ENCODE measurements around the gene ATP11C. TPM values are rescaled to one million over a fixed set of nuclear protein-coding genes. Genes with fewer than 3 reads are reported as not detected.
"Not testable (repeated sequence)": the region's sequence is repeated elsewhere in the genome, so short reads cannot be mapped to it uniquely, and the experiment has no call there.

The ATP11C gene
- total RNA-seq, 4 donors from 2014 or later: 35.6 to 67.9 (median 52.4) TPM

- no peak for TF ChIP-seq CTCF (IDR thresholded peaks at IDR 0.05)
- TF ChIP-seq POLR2A (IDR thresholded peaks at IDR 0.05): no peak
- no peak for DNase-seq
- no peak overlapping the region for H3K27ac ChIP-seq
- intact Hi-C loops (cut with DNase I; ENCODE audit: low total_unique reads): no loop called here
- H3K4me1 ChIP-seq: no peaks in the 10 kb centered on the region
- H3K9me3 ChIP-seq: no peaks in the 10 kb centered on the region
- H3K4me3 ChIP-seq: no peak overlapping the region
- H3K36me3 ChIP-seq: no peaks in the 10 kb centered on the region
- H3K27me3 ChIP-seq: no peaks in the 10 kb centered on the region
These were observed 68.2 kb downstream of the ATP11C start for GRCh38 chrX:139864640-139865039.

DNA sequence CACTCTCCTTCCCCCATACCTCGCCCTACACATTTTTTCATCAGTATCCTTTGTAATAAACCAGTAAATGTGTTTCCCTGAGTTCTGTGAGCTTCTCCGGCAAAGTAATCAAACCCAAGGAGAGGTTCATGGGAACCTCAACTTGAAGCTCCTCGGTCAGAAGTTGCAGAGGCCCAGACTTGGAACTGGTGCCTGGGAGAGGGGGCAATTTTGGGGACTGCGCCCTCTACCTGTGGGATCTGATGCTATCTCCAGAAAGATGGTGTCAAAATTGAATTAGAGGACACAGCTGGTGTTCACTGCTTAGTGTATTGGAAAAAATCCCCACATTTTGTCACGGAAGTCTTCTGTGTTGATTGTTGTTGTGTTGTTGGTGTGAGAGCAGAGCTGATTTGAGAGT, 70.6 kb downstream of the ATP11C start:
- H3K4me3 ChIP-seq: no peak overlapping the region
- H3K27ac ChIP-seq: no peak overlapping the region
- H3K36me3 ChIP-seq: no peaks in the 10 kb centered on the region
- H3K9me3 ChIP-seq: no peaks in the 10 kb centered on the region
- DNase-seq: no peak
- no peaks in the 10 kb centered on the region for H3K4me1 ChIP-seq
- no peak for TF ChIP-seq CTCF (IDR thresholded peaks at IDR 0.05)
- no peak for TF ChIP-seq POLR2A (IDR thresholded peaks at IDR 0.05)
- H3K27me3 ChIP-seq: no peaks in the 10 kb centered on the region
- intact Hi-C loops (cut with DNase I; ENCODE audit: low total_unique reads): no loop called here

DNA sequence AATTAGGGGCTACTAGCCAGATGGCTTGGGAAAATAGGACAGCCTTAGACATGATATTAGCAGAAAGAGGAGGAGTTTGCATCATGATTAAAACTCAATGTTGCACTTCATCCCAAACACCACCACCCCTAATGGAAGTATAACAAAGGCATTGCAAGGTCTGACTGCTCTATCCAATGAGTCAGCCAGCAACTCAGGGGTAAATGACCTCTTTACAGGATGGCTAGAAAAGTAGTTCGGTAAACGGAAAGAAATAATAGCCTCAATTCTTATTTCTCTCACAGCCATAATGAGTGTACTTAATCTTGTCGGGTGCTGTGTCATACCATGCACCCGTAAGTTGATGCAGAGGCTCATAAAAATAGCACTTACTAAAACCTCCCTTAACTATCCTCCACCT, 76.0 kb downstream of the ATP11C start:
- H3K36me3 ChIP-seq; H3K4me1 ChIP-seq; H3K27me3 ChIP-seq; DNase-seq; H3K9me3 ChIP-seq; H3K27ac ChIP-seq; intact Hi-C loops (cut with DNase I; ENCODE audit: low total_unique reads); H3K4me3 ChIP-seq: not testable (repeated sequence)

DNA sequence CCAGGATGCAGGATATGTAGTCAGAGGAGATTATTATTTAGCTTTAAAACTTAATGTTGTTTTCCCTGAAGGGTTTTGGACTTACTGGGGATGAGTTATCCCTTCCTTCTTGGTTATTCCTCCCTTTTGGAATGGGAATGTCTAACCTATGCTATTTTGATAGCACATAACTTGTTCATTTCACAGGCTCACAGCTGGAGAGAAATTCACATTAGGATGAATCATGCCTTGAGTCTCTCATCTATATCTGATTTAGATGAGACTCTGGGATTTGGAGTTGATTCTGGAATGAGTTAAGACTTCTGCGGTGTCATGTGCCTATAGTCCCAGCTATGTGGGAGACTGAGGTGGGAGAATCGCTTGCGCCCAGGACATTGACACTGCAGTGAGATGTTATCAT, 81.1 kb downstream of the ATP11C start:
- no peak for TF ChIP-seq POLR2A (IDR thresholded peaks at IDR 0.05)
- no peak for TF ChIP-seq CTCF (IDR thresholded peaks at IDR 0.05)

GRCh38 chrX:139850968-139851367, 81.9 kb downstream of the ATP11C start:
- Histone ChIP-seq H3K4me1 (no peaks in the 10 kb centered on the region), H3K4me3 (no peak overlapping the region), H3K9me3 (no peaks in the 10 kb centered on the region), H3K27ac (no peak overlapping the region), H3K36me3 (no peaks in the 10 kb centered on the region), H3K27me3 (no peaks in the 10 kb centered on the region)
- intact Hi-C loops (cut with DNase I; ENCODE audit: low total_unique reads): no loop called here
- DNase-seq: no peak
- TF ChIP-seq POLR2A (IDR thresholded peaks at IDR 0.05): no peak
- no peak for TF ChIP-seq CTCF (IDR thresholded peaks at IDR 0.05)

More for the DNA sequence above, 81.1 kb downstream of the ATP11C start:
- intact Hi-C loops (cut with DNase I; ENCODE audit: low total_unique reads): no loop called here
- Histone ChIP-seq H3K36me3 (no peaks in the 10 kb centered on the region), H3K4me1 (no peaks in the 10 kb centered on the region), H3K27me3 (no peaks in the 10 kb centered on the region), H3K9me3 (no peaks in the 10 kb centered on the region), H3K27ac (no peak overlapping the region), H3K4me3 (no peak overlapping the region)
- DNase-seq: no peak

DNA sequence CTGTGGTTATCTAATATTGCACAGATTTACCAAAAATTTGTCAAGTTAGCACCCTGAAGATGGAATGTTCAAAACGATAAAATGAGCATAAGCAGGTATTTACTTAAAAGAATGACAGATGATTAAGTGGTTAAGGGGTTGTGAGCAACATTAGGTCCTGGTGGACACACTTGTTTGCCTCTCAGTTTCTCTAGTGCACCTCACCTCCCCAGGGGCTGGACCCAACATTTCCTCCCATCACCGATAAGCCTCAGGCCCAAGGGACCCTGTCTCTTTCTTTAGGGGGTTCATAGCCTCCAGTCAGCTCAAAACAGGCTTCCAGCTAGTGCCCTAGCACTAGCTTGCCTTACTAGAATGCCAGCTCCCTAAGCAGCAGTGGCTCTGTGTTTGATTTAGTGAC, 88.0 kb downstream of the ATP11C start:
- intact Hi-C loops (cut with DNase I; ENCODE audit: low total_unique reads): no loop called here
- no peak for DNase-seq
- TF ChIP-seq CTCF (IDR thresholded peaks at IDR 0.05) (no peak), POLR2A (IDR thresholded peaks at IDR 0.05) (no peak)

More for the DNA sequence above, 88.0 kb downstream of the ATP11C start:
- H3K4me3 ChIP-seq: no peak overlapping the region
- no peaks in the 10 kb centered on the region for H3K4me1 ChIP-seq
- no peaks in the 10 kb centered on the region for H3K36me3 ChIP-seq
- no peak overlapping the region for H3K27ac ChIP-seq
- H3K9me3 ChIP-seq: no peaks in the 10 kb centered on the region
- H3K27me3 ChIP-seq: no peaks in the 10 kb centered on the region

Data from uterus (tissue), 4 donors.